Epithelial cell of proximal tubule (primary cell): ENCODE results near the gene MYO1H. TPM values are rescaled to one million over a fixed set of nuclear protein-coding genes. Genes with fewer than 3 reads are reported as not detected.
A peak's percentile ranks its signal among the peaks of the same experiment; 100 is the strongest.
"Not testable (repeated sequence)": the region's sequence is repeated elsewhere in the genome, so short reads cannot be mapped to it uniquely, and the experiment has no call there.

Source experiments
- DNase-seq: peaks from one replicate; pipeline ENCODE4 v3.0.0-alpha.2; 2011; ENCODE audit warnings: low read depth
- H3K4me3 ChIP-seq: 2 replicates; pipeline ENCODE4 v1.5.1; 2011; ENCODE audit warnings: low read depth, mild to moderate bottlenecking, low read length
- CTCF ChIP-seq: conservative IDR thresholded peaks from 2 replicates; pipeline ENCODE4 v1.5.1; 2012; ENCODE audit warnings: low read depth, mild to moderate bottlenecking, low read length
- total RNA-seq: library from RNA; depleted of rRNA; stranded (reverse); fragments of >200 nt; gene quantifications from 2 replicates; pipeline ENCODE4 v1.2.3, GENCODE V29; 2015

MYO1H gene
- total RNA-seq, 1 donor from 2014 or later, result not detected

DNA sequence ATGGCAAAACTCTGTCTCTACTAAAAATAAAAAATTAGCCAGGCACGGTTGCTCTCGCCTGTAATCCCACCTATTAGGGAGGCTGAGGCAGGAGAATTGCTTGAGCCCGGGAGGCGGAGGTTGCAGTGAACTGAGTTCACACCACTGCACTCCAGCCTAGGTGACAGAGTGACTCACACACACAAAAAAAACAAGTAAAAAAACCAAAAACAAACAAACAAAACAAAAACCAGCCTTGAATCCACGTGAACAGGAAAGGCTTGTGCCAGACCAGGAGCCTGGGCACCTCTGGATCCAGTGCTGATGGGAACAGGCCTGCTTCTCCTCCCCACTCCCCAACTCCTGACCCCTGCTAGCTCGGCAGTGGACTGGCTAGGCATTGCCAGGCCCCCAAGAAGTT, 42.2 kb upstream of the MYO1H start:
- no peak for DNase-seq
- H3K4me3 ChIP-seq, result no peak overlapping the region
- no peak for TF ChIP-seq CTCF

DNA sequence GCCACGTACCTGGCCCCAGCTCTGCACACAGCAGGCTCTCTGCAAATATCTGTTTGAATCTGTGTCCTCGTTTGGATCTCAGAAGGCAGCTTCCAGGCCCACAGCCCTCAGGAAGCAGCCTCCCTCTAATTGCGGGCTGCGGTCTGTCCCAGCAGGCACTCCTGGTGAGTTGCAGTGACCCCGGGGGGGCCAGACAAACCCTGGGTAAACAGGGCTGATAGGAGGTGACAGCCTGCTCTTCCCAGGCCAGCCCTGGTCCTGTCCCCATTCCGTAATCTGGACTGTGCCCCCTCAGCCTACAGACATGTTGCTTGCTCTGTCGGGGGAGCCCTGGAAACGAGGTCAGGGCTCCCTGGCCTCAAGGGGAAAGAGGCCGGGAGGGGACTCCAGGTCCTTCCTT, 40.6 kb upstream of the MYO1H start:
- no peak for TF ChIP-seq CTCF
- no peak for DNase-seq
- no peak overlapping the region for H3K4me3 ChIP-seq

- DNase-seq, result no peak
- TF ChIP-seq CTCF, result no peak
- peak within 1 kb of the TSS; percentile 33 for H3K4me3 ChIP-seq
Measured at GRCh38 chr12:109308534-109309380, 38.9 kb upstream of the MYO1H start, which contains the start of gene FOXN4. Gene FOXN4, minus strand, starts transcription at chr12:109309284. Its CDS starts 963 bp downstream, at chr12:109308321.

- no peak for TF ChIP-seq CTCF
- H3K4me3 ChIP-seq, result peak overlapping the region; percentile 33
Measured at GRCh38 chr12:109309381-109310246, 38.1 kb upstream of the MYO1H start.

GRCh38 chr12:109310247-109311125, 37.2 kb upstream of the MYO1H start:
- H3K4me3 ChIP-seq, result peak overlapping the region; percentile 33
- no peak for TF ChIP-seq CTCF
- no peak for DNase-seq

More at GRCh38 chr12:109309381-109310246, 38.1 kb upstream of the MYO1H start:
- DNase-seq, result no peak

DNA sequence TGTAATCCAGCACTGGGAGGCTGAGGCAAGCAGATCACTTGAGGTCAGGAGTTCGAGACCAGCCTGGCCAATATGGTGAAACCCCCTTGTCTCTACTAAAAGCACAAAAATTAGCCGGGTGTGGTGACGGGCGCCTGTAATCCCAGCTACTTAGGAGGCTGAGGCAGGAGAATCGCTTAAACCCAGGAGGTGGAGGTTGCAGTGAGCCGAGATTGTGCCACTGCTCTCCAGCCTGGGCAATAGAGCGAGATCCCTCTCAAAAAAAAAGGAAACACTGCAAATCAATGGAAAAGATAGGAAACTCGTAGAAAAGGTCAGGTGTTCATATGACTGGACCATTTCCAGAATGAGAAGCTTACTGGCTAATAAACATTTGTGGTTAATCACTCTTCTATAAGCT, 26.4 kb upstream of the MYO1H start:
- not testable (repeated sequence) for DNase-seq, H3K4me3 ChIP-seq
